ENCODE results near the gene SERPINI1. TPM values are rescaled to one million over a fixed set of nuclear protein-coding genes. Genes with fewer than 3 reads are reported as not detected.

The SERPINI1 gene, protein sequence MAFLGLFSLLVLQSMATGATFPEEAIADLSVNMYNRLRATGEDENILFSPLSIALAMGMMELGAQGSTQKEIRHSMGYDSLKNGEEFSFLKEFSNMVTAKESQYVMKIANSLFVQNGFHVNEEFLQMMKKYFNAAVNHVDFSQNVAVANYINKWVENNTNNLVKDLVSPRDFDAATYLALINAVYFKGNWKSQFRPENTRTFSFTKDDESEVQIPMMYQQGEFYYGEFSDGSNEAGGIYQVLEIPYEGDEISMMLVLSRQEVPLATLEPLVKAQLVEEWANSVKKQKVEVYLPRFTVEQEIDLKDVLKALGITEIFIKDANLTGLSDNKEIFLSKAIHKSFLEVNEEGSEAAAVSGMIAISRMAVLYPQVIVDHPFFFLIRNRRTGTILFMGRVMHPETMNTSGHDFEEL
- 4.5 TPM in 2 replicates for total RNA-seq

DNA sequence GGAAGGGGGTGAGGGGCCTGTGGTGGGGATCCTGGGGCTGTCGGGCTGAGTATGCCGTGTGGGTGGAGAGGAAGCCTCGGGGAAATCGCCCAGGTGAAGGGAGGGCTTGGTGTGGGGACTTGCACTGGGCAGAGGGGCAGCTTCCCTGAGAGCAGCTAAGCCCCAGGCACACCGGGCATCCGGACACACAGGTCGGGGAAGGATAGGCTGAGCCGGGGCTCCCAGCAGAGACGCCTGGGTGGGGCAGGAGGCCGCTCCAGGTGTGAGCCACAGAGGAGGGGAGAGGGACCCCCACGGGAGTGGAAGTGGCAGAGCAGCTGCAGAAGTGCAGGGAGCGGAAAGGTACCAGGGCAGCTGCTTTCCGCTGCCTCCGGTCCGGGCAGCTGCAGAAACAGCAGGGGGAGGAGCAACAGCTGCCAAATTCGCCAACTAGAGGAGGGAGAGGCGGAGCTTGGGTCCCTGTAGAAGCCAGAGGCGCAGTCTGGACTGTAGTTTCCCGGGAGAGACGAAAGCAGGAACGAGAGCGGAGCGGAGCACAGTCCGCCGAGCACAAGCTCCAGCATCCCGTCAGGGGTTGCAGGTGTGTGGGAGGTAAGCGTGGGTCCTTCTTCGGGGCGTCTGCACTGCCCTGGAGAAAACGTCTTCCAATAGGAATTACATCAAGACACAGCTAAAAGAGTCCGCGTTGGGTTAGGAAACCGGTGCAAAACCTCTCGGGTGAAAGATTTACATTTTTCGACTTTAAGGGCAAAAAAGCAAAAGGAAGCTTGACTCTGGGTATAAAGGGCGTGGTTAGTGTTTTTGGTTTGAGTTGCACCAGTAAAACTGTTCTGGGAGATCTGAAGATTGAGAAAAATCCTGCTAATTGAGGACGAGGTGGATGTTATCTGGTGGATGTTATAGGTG is at the start of gene SERPINI1:
TSS of gene SERPINI1 (plus strand) at position 489 of the 906 bp plus-strand sequence. CDS start 53,408 bp downstream, outside the sequence.

DNA sequence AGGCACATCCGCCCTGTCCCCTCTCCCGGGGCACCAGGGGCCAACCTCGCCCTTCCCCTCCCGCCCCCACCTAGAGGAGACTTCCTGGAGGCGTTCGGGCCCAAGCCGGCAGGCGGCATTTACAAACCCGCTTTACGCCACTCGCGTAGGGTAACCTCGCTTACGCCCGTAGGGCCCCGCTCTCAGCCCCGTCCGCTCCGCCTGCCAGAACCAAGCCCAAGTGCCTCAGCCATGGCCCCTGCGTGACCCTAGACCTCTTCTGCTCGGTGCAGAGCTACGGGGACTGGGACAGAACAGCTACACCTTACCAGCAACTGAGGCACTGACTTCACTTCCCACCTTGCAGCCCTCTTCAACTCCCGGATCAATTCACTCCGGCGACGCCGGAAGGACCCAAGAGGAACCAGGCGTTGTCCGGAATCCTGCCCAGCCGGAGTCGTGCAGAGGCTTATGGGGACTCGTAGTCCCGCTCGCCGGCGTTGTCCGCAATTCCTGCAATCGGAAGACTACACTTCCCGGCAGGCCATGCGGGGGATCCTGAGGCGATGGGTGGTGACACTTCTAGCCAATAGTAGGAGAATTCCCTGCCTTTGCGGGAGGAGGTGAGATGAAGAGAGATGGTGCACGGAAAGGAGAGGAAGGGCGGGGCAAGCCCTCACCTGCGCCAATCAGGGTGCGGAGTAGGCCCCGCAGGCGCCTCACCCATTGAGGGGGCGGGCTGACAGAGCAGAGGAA is 856 bp upstream of the SERPINI1 start, which contains the start of gene PDCD10:
TSS of gene PDCD10 (minus strand) at position 395 of the 735 bp plus-strand sequence. CDS start 14,735 bp downstream, outside the sequence.

Other genes starting within 250 kb of the SERPINI1 start
- 0.17 and 1.0 TPM in 2 replicates for gene WDR49, start 81.8 kb upstream of the SERPINI1 start, total RNA-seq
- 41.7 and 65.0 TPM in 2 replicates for gene PDCD10, start 829 bp upstream of the SERPINI1 start, total RNA-seq